HG03460 (cell line): ENCODE data around the gene SLC39A3.
"Not testable (repeated sequence)": the region's sequence is repeated elsewhere in the genome, so short reads cannot be mapped to it uniquely, and the experiment has no call there.

Experiments
- ATAC-seq: cut with Tn5 transposase; IDR thresholded peaks from one replicate; pipeline ENCODE4 v1.9.1; 2021; ENCODE audit not compliant: unreplicated experiment

Gene SLC39A3

DNA sequence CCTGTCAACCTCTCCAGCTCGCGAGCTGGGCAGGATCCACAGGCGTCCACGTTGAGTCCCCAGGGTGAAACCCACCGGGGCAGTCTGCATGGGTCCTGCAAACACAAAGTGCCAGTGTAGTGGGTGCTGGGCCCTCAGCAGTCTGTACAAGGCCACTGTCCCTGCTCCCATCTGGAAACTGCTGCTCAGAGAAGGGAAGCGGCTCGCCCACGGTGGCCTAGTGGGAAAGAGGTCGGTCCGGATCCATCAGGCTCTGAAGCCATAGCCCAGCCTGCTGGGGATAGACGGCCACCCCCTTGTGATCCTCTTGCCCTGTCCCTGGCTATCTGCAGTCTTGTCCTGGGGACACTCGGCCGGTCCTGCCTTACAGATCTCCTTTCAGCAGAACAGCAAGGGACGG is 16.1 kb downstream of the SLC39A3 start:
- no peak for ATAC-seq

DNA sequence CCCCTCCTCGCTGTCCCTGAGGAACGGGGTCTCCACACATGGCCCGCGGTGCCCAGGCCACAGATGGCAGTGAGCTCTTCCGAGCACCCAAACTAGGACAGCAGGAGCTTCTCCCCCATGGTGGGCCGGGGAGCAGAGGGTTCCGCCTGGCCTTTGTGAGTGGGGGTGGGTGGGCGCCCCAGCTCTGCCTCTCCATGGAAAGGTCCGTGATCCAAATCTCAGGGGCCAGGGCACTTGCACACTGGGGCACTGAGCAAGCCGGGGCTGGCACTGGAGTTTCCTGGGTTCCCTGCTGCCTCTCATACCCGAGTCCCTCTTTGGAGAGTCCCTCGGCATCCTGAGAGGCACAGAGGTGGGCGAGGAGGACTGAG is 16.5 kb downstream of the SLC39A3 start:
- ATAC-seq, result no peak

DNA sequence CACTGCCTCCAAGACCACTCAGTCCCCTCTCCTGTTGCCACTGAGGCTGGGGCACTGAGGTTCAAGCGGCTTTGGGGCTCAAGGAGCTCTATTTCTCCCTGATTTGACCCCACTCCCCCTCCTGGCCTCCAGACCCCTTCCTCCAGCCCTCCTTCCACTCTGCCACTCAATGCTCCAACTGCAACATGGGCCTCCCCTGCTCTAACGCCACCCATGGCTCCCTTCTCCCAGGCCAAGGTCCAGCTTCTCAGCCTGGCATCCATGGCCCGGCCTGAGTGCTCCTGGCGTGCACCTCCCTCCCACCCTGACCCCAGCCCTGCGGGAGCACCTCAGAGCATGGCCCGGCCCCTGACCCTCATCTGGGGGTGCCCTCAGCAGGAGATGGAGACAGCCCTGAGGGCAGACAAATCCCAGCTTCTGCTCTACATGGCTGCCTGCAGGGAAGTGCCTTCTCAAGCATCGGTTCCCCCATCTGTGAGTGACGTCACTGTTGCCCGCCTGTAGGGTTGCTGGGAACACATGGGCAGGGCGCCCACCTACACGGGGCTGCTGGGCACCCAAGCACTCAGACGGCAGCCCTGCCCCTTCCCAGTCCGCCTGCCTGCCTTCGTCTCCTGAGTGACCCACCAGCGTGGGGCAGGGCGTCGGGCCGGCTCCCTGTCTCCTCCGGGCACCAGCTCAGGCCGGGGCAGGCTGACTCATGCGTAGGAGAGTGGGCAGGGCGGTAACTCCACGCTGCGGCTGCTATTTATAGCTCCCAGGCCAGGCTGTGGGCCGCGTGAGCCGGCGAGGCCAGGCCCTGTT is 17.1 kb downstream of the SLC39A3 start:
- no peak for ATAC-seq

DNA sequence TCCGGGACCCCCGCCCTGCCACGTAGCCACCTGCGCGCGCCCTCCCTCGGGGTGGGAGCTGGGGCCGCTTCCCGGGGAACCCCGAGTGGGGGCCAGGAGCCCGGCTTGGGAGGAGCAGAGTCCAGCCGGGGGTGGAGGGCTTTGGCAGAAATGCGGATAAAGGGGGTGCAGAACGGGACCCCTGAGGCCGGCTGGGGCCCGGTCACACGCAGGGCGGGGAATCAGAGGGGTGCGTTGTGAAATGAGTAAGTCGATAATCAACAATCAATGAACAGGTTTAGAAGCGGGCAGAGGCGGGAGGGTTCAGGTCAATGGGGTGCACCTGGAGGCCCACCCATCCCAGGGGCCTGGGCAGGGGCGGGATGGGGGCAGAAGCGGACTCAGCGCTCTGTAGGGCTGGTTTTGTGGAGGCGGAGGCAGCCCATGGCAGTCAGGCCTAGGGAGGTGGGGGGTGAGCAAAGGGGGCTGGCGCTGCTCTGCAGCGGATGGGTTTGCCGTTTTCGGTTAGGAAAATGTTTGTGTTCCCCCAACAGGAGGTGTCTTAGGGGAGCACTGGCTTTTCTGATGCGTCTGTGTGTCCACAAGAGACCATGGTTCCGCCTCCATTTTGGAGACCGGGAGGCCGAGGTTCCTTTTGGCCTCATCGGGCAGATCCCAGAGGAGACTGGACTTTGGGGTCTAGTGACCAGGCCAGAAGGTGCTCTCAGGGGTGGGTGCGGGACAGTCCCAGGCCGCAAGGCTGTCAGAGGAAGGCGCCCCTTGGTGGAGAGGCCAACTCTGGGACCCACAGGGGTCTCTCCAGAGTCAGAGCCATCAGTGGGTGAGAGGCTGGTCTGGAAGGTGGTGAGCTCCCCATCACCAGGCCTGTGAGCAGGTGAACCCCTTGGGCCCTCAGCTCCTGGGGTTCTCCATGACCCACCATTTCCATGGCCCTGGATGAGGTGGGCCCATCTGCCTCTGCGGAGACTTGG is 18.0 kb downstream of the SLC39A3 start:
- ATAC-seq, result no peak

DNA sequence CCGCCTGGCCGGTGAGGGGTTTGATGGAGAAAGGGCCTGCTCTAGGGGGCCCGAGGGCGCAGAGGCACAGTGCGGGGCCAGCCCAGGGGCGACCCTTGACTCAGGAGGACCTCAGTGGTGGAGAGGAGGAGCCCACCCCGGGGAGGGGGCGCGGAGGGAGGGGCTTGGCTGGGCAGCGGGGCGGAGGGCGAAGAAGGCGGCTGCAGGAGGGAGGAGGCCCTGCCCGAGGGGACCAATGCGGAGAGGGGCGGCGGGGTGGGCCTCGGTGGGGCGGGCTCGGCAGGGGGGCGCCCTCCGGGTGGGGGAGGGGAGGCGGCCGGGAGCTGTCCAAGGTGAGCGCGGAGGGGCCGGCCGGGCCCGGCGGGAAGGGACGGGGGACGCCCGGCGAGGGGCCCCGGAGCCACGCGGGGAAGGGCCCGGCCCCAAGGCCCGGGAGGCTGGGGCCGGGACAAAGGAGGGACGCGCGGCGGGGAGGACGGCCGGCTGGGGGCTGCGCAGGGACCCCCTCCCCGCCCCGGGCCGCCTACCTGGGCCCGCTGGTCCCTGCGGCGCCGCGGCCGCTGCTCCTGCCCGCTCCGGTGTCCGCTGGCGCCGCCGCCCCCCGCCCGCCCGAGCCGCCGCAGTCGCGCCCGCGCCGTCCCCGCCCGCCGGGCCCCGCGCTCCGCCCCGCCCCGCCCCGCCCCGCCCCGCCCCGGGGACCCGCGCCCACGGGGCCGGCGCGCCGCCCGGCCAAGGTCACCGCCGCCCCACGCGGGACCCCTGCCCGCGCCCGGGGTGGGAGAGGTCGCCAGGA is 18.8 kb downstream of the SLC39A3 start, which contains the start of gene DIRAS1:
Gene DIRAS1 (minus strand): TSS at position 596 of the 793 bp plus-strand sequence. CDS start 3,566 bp downstream, outside the sequence.
- ATAC-seq, result no peak

GRCh38 chr19:2719920-2720776 is 19.7 kb downstream of the SLC39A3 start:
- no peak for ATAC-seq

- ATAC-seq, result no peak
Measured at GRCh38 chr19:2719232-2719735, 20.5 kb downstream of the SLC39A3 start.

GRCh38 chr19:2717638-2718541 is 21.9 kb downstream of the SLC39A3 start:
- no peak for ATAC-seq

DNA sequence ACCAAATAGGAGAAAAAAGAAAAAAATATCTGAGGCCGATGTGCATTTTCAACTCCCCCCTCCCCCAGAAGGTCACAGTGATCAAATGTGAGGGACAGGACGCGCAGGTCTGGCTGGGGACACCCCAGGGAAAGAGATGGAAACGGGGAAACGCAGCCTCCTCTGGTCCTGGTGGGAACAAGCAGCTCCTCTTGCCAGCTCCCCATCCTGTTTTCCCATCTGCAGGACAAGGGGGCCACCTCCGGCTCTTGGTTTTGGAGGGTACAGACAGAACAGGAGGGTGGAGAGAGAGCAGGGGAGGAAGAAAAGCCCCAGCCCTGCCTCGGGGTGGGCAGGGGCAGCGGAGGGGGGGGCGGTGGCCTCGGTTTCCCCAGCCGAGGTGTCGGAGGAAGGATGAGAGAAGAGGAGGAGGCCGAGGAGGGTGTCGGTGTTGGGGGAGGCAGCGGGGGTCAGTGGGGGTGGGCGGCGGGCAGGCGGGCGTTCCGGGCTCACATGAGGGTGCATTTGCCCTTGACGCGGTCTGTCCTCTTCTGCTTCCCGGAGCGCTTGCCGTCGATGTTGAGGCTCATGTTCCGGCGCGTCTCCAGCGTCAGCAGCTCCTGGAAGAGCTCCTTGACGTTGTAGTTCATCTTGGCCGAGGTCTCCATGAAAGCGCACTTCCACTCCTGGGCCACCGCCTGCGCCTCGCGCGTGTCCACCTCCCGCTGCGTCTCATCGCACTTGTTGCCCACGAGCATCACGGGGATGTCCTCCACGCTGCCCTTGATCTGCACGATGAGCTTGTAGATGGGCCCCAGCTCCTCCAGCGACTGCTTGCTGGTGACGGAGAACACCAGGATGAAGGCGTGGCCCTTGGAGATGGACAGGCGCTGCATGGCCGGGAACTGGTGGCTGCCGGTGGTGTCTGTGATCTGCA is 22.8 kb downstream of the SLC39A3 start:
- ATAC-seq, result no peak

- ATAC-seq, result no peak
Measured at GRCh38 chr19:2716275-2716650, 23.6 kb downstream of the SLC39A3 start.

DNA sequence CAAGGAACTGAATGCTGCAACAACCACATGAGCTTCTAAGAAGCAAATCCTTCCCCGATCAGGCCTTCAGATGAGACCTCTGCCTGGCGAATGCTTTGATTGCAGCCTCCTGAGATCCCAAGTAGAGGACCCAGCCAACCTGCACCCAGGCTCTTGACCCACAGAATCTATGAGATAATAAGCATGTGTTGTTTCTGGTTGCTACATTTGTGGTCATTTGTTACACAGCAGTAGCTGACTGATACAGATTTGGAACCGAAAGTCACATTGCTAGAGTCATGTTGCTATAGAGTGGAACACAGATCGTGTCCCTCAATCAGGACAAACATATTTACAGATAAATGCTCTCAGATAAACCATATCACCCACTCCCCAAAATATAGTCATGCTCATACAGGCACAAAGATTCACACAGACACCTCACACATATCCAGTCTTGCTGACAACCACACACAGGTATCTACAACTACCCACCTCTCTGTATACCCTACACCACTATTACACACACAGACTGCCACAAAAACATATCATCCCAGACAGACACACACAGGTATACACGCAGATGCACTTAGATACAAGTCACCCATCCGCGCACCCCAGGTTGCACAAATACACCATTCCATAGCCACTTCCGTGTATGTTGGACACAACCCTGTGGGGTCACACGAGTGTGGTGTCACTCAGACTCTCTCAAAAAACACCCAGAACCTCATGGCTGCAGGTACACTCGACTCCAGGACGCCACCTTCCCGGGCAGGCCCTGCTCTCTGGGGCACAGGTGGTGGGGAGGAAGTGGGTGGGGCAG is 24.1 kb downstream of the SLC39A3 start:
- ATAC-seq, result no peak

DNA sequence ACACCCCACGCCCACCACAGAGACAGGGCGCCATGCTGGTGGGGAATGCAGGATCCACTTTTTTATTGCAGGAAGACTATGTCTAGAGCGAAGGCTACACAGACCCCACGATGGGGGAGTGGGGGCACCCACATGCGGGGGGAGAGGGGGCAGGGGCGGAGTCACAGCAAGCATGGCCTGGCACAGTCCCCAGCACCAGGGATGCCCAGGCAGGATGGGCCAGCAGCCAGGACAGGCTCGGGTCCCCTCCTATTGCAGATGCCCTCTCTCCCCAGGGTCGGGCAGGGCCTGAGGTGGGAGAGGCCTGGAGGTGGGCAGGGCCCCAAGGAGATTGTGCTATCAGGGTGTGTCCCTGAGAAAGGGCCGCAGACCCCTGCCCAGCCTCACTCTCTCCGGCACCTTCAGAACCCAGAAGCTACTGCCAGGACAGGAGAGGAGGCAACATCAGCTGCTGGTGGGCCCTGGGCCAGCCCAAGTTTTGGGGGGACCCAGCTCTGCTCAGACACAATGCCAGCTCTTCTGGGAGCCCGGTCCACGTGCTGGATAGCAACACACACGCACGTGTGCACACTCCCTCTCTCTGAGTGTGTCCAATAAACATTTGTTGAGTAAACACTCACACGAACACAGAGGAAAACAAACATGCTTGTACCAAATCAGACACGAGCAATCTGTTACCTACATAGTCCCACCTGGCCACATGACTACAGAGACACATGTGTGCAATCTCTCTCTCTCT is 25.1 kb downstream of the SLC39A3 start:
- ATAC-seq, result no peak

GRCh38 chr19:2714102-2714501 is 25.7 kb downstream of the SLC39A3 start:
- ATAC-seq, result not testable (repeated sequence)

GRCh38 chr19:2713170-2713569 is 26.6 kb downstream of the SLC39A3 start:
- ATAC-seq, result not testable (repeated sequence)

DNA sequence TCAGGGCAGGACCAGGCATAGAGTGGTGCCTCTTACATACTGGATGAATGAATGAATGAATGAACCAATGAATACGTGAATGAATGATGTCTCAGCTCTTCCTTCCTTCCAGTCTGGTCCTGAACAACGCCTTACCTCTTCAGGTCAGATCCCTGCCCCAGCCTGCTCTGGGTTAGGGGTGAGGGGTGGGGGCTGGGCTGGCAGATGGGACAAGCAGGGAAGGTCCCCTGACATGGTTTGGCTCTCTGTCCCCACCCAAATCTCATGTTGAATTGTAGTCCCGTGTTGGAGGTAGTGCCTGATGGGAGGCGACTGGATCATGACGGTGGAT is 28.0 kb downstream of the SLC39A3 start:
- no peak for ATAC-seq

GRCh38 chr19:2711172-2711874 is 28.5 kb downstream of the SLC39A3 start:
- ATAC-seq, result no peak
